Gastrocnemius medialis (tissue), 4 donors: ENCODE measurements around the gene KRT36. TPM values are rescaled to one million over a fixed set of nuclear protein-coding genes. Genes with fewer than 3 reads are reported as not detected.

Experiments
- ATAC-seq, 2 donors: fragments of 150-250 bp; one replicate each; pipeline ENCODE4 v1.9.1; 2016
- DNase-seq, 2 donors: peaks; one replicate each; pipeline ENCODE4 v3.0.0-alpha.2; 2019
- H3K27ac ChIP-seq, 4 donors: fragments of 200-600 bp; sonication (generic); 1 replicate in 1 of 4; 2 replicates in 3 of 4; pipeline ENCODE4 v1.5.1; 2016 to 2018; ENCODE audit warnings: mild to moderate bottlenecking in 2 of 4, moderate library complexity in 1 of 4
- H3K27me3 ChIP-seq, 3 donors: fragments of 200-600 bp; sonication (generic) in 2 of 3; 1 replicate in 1 of 3; 2 replicates in 2 of 3; pipeline versions ENCODE4 v1.5.1 to v1.6.0; 2016 to 2019; ENCODE audit warnings: mild to moderate bottlenecking in 1 of 3, moderate library complexity in 1 of 3
- H3K36me3 ChIP-seq, 2 donors: fragments of 200-600 bp; sonication (generic) in 1 of 2; one replicate each; pipeline ENCODE4 v1.5.1; 2017 to 2018
- H3K4me1 ChIP-seq, 2 donors: fragments of 200-600 bp; sonication (generic) in 1 of 2; one replicate each; pipeline ENCODE4 v1.5.1; 2016 to 2017; ENCODE audit warnings: mild to moderate bottlenecking in 2 of 2
- H3K4me3 ChIP-seq, 4 donors: fragments of 200-600 bp; sonication (generic) in 3 of 4; 1 replicate in 1 of 4; 2 replicates in 3 of 4; pipeline ENCODE4 v1.5.1; 2016 to 2019; ENCODE audit warnings: mild to moderate bottlenecking in 2 of 4
- H3K9me3 ChIP-seq, 3 donors: fragments of 200-600 bp; sonication (generic) in 2 of 3; 1 replicate in 1 of 3; 2 replicates in 2 of 3; pipeline ENCODE4 v1.5.1; 2016 to 2019
- POLR2A ChIP-seq, 2 donors: fragments of 450-650 bp; IDR thresholded peaks; one replicate each; pipeline ENCODE4 v1.6.1; 2017; ENCODE audit warnings: antibody characterized with exemption in 2 of 2, mild to moderate bottlenecking in 2 of 2, moderate library complexity in 2 of 2
- in situ Hi-C, 4 donors: fragments of 200-750 bp; cut with MboI; loops; one replicate each; pipeline versions ENCODE4 v1.15.0 to v1.8.0; 2017; ENCODE audit warnings: low sequenced_read_pairs in 4 of 4
- intact Hi-C: fragments of 100-400 bp; cut with DNase I; formaldehyde crosslinking; loops from one replicate; pipeline ENCODE4 v1.15.1; 2023; ENCODE audit warnings: low total_unique reads
- total RNA-seq, 4 donors: library from RNA; depleted of rRNA; stranded (reverse); fragments of >200 nt; gene quantifications; one replicate each; pipeline versions ENCODE4 v1.1.0 to v1.2.3, GENCODE V29; 2016
- TF ChIP-seq, protein P1 (sequence below), 5 experiments: fragments of 450-650 bp in 3 of 5; fragments of 200-600 bp in 2 of 5; sonication (generic) in 2 of 5; IDR thresholded peaks in 4 of 5; conservative IDR thresholded peaks in 1 of 5; 1 replicate in 4 of 5; 2 replicates in 1 of 5; pipeline ENCODE4 v1.5.1; 2016 to 2019; ENCODE audit warnings: antibody characterized with exemption in 5 of 5, mild to moderate bottlenecking in 3 of 5, moderate library complexity in 3 of 5

Gene KRT36
- total RNA-seq, 4 donors from 2014 or later: not detected

GRCh38 chr17:41519501-41520224 lies 30.0 kb upstream of the KRT36 start:
- ATAC-seq (no peak), DNase-seq (no peak)
- H3K4me3 ChIP-seq: no peak overlapping the region
- in situ Hi-C loops: no loop called here
- intact Hi-C loops: no loop called here
- H3K27ac ChIP-seq: no peak overlapping the region
- no peaks in the 10 kb centered on the region for H3K36me3 ChIP-seq
- H3K4me1 ChIP-seq: no peaks in the 10 kb centered on the region
- H3K27me3 ChIP-seq: peaks cover 0 to 10% (median 0%) of the 10 kb centered on the region in 3 donors
- no peaks in the 10 kb centered on the region for H3K9me3 ChIP-seq
- TF ChIP-seq, protein P1, sequence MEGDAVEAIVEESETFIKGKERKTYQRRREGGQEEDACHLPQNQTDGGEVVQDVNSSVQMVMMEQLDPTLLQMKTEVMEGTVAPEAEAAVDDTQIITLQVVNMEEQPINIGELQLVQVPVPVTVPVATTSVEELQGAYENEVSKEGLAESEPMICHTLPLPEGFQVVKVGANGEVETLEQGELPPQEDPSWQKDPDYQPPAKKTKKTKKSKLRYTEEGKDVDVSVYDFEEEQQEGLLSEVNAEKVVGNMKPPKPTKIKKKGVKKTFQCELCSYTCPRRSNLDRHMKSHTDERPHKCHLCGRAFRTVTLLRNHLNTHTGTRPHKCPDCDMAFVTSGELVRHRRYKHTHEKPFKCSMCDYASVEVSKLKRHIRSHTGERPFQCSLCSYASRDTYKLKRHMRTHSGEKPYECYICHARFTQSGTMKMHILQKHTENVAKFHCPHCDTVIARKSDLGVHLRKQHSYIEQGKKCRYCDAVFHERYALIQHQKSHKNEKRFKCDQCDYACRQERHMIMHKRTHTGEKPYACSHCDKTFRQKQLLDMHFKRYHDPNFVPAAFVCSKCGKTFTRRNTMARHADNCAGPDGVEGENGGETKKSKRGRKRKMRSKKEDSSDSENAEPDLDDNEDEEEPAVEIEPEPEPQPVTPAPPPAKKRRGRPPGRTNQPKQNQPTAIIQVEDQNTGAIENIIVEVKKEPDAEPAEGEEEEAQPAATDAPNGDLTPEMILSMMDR (IDR thresholded peaks at IDR 0.05 in 4 of 5, conservative IDR thresholded peaks at IDR 0.05 in 1 of 5): no peak
- TF ChIP-seq POLR2A (IDR thresholded peaks at IDR 0.05): no peak

GRCh38 chr17:41518789-41519449 lies 29.2 kb upstream of the KRT36 start, which contains the start of gene KRT15:
Gene KRT15 (minus strand): TSS chr17:41518890. CDS start chr17:41518827, 63 bp downstream.
- no peak for ATAC-seq
- intact Hi-C loops (no loop called here), in situ Hi-C loops (no loop called here)
- Histone ChIP-seq H3K4me3 (no peak within 1 kb of the TSS), H3K9me3 (no peaks in the 10 kb centered on the region), H3K4me1 (no peaks in the 10 kb centered on the region), H3K36me3 (no peaks in the 10 kb centered on the region), H3K27ac (no peak within 1 kb of the TSS), H3K27me3 (peaks cover 0 to 10% (median 0%) of the 10 kb centered on the region in 3 donors)
- no peak for DNase-seq
- no peak for TF ChIP-seq POLR2A (IDR thresholded peaks at IDR 0.05)
- TF ChIP-seq, protein P1 (IDR thresholded peaks at IDR 0.05 in 4 of 5, conservative IDR thresholded peaks at IDR 0.05 in 1 of 5): no peak

DNA sequence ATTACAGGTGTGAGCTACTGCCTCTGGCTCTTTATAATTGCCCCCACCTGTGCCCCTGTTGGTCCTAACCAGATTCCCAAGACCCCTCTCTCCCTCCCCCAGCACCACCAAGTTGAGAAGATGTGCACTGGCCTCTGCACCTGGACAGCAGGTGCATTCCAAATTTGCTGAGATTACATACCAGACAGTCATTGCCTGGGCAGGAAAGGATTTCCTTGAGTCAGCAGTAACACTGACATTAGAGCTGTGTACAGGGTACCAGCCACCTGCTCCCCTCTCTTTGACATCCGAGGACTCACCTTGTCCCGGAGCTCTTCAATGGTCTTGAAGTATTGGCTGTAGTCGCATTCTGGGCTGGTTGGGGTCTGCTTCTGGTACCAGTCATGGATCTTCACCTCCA lies 28.3 kb upstream of the KRT36 start:
- DNase-seq (no peak), ATAC-seq (no peak)
- in situ Hi-C loops: no loop called here
- Histone ChIP-seq H3K4me3 (no peak overlapping the region), H3K27me3 (peaks cover 0 to 10% (median 0%) of the 10 kb centered on the region in 3 donors), H3K36me3 (no peaks in the 10 kb centered on the region), H3K4me1 (no peaks in the 10 kb centered on the region), H3K9me3 (no peaks in the 10 kb centered on the region), H3K27ac (no peak overlapping the region)
- no peak for TF ChIP-seq POLR2A (IDR thresholded peaks at IDR 0.05)
- TF ChIP-seq, protein P1 (IDR thresholded peaks at IDR 0.05 in 4 of 5, conservative IDR thresholded peaks at IDR 0.05 in 1 of 5): no peak
- intact Hi-C loops: no loop called here

DNA sequence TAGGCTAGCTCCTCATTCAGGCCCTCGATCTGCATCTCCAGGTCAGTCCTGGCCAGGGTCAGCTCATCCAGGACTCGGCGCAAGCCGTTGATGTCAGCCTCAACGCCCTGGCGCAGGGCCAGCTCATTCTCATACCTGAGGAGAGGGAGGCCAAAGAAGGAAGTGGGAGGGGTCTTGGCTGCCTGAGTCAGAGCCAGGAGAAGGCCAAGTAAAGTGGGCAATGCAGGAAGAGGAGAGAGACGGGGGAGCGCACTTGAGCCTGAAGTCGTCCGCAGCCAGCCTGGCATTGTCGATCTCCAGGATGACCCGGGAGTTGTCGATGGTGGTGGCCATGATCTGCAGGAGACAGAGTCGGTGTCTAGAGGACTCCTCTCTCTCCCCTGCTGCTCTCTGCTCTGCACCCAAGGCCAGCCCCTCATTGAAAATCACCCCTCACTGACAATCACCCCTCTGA lies 27.1 kb upstream of the KRT36 start:
- no peak overlapping the region for H3K4me3 ChIP-seq
- peaks cover 0 to 8% (median 0%) of the 10 kb centered on the region in 3 donors for H3K27me3 ChIP-seq
- DNase-seq (no peak), ATAC-seq (no peak)
- H3K9me3 ChIP-seq: no peaks in the 10 kb centered on the region
- H3K27ac ChIP-seq: no peak overlapping the region
- intact Hi-C loops: no loop called here
- TF ChIP-seq POLR2A (IDR thresholded peaks at IDR 0.05): no peak
- TF ChIP-seq, protein P1 (IDR thresholded peaks at IDR 0.05 in 4 of 5, conservative IDR thresholded peaks at IDR 0.05 in 1 of 5): no peak
- no peaks in the 10 kb centered on the region for H3K36me3 ChIP-seq
- in situ Hi-C loops: no loop called here
- H3K4me1 ChIP-seq: no peaks in the 10 kb centered on the region
